Vagina (tissue), 2 donors: ENCODE measurements around the gene NINJ2.

Experiments used
- POLR2A ChIP-seq, 2 donors: fragments of 450-650 bp; IDR thresholded peaks; one replicate each; pipeline ENCODE4 v1.6.1; 2017; ENCODE audit warnings: antibody characterized with exemption in 2 of 2, mild to moderate bottlenecking in 2 of 2, moderate library complexity in 2 of 2
- POLR2AphosphoS5 ChIP-seq, 2 donors: sonication (generic); formaldehyde crosslinking; IDR thresholded peaks; one replicate each; pipeline ENCODE4 v1.9.0; 2017; ENCODE audit warnings: antibody characterized with exemption in 2 of 2, mild to moderate bottlenecking in 2 of 2, low read depth in 1 of 2; ENCODE audit not compliant: insufficient read depth in 1 of 2
- TF ChIP-seq, protein P1 (sequence below), 3 experiments: fragments of 450-650 bp in 2 of 3; fragments of 200-600 bp in 1 of 3; sonication (generic) in 1 of 3; IDR thresholded peaks; one replicate each; pipeline ENCODE4 v1.5.1; 2017 to 2019; ENCODE audit warnings: antibody characterized with exemption in 3 of 3, mild to moderate bottlenecking in 2 of 3, moderate library complexity in 2 of 3

DNA sequence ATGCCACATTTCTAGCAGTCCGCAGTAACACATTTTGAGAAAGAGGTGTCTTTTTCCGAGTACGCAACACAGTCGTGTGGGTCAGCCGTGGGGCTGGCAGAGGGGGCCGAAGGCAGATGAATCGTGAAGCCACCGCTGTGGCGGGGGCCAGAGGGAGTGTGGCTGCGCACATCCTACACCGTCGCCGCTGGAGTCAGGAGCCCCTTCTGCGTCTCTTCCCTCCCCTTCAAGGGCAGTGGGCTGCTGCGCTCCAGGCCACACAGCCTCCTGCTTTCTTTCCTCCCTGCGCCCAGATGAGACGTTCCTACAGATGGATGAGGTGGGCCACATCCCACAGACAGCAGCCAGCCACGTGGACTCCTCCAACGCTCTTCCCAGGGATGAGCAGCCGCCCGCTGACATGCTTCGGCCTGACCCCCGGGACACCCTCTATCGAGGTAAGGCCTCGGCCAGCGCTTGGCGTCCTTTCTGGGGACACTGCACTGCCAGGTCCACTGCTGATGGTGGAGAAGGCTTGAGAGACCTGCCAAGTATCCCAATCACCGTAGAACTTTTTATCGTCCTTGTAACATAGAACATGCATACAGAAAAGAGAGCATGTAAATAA lies 113.7 kb downstream of the NINJ2 start:
- TF ChIP-seq POLR2A (IDR thresholded peaks at IDR 0.05) (no peak), POLR2AphosphoS5 (IDR thresholded peaks at IDR 0.05; ENCODE audit: insufficient read depth in 1 of 2, low read depth in 1 of 2) (no peak)
- TF ChIP-seq, protein P1, sequence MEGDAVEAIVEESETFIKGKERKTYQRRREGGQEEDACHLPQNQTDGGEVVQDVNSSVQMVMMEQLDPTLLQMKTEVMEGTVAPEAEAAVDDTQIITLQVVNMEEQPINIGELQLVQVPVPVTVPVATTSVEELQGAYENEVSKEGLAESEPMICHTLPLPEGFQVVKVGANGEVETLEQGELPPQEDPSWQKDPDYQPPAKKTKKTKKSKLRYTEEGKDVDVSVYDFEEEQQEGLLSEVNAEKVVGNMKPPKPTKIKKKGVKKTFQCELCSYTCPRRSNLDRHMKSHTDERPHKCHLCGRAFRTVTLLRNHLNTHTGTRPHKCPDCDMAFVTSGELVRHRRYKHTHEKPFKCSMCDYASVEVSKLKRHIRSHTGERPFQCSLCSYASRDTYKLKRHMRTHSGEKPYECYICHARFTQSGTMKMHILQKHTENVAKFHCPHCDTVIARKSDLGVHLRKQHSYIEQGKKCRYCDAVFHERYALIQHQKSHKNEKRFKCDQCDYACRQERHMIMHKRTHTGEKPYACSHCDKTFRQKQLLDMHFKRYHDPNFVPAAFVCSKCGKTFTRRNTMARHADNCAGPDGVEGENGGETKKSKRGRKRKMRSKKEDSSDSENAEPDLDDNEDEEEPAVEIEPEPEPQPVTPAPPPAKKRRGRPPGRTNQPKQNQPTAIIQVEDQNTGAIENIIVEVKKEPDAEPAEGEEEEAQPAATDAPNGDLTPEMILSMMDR (IDR thresholded peaks at IDR 0.05) = no peak
